HEK293 (cell line): ENCODE results near the gene PUM1.

Experiments used
- CTCF ChIA-PET: fragments of 350-600 bp; formaldehyde crosslinking; extraction: SDS; loops from one replicate; lab custom pipeline; 2021; ENCODE audit warnings: antibody characterized with exemption; lab: Yijun Ruan, JAX
- POLR2A ChIA-PET: fragments of 300-600 bp; formaldehyde crosslinking; extraction: SDS; loops from one replicate; lab custom pipeline; 2020; ENCODE audit warnings: antibody characterized with exemption, inconsistent platforms; lab: Yijun Ruan, JAX
- H3K27ac ChIP-seq: fragments of 200-500 bp; sonication (Bioruptor generic); 2 replicates; pipeline ENCODE4 v1.5.1; 2014; ENCODE audit warnings: low read depth, low read length, control low read depth, inconsistent platforms; ENCODE audit errors: extremely low read depth
- H3K36me3 ChIP-seq, 2 experiments: fragments of 200-500 bp in 1 of 2; sonication (Bioruptor generic) in 1 of 2; 1 replicate in 1 of 2; 2 replicates in 1 of 2; pipeline ENCODE4 v1.5.1; 2014 to 2017; ENCODE audit warnings: inconsistent platforms in 2 of 2, low read length in 2 of 2; ENCODE audit not compliant: control insufficient read depth in 2 of 2, insufficient read depth in 1 of 2
- H3K4me1 ChIP-seq: fragments of 200-500 bp; sonication (Bioruptor generic); 2 replicates; pipeline ENCODE4 v1.5.1; 2014; ENCODE audit warnings: mild to moderate bottlenecking, low read length, inconsistent platforms; ENCODE audit not compliant: control insufficient read depth, insufficient read depth
- H3K4me3 ChIP-seq: 2 replicates; pipeline ENCODE4 v1.5.1; 2011; ENCODE audit warnings: low read depth, mild to moderate bottlenecking, control low read depth, low read length, moderate library complexity
- H3K9me3 ChIP-seq: fragments of 200-500 bp; sonication (Bioruptor generic); 2 replicates; pipeline ENCODE4 v1.5.1; 2014; ENCODE audit warnings: low read depth, low read length, inconsistent platforms; ENCODE audit not compliant: control insufficient read depth, insufficient read depth
- CTCF ChIP-seq: fragments of 450-650 bp; formaldehyde crosslinking; IDR thresholded peaks from 2 replicates; pipeline ENCODE4 v1.5.1; 2016; ENCODE audit warnings: missing biosample characterization, missing genetic modification characterization
- EGR2 ChIP-seq: fragments of 450-650 bp; formaldehyde crosslinking; IDR thresholded peaks from 2 replicates; pipeline ENCODE4 v1.5.1; 2016; ENCODE audit warnings: low read depth, missing biosample characterization, missing genetic modification characterization
- OSR2 ChIP-seq: fragments of 450-650 bp; formaldehyde crosslinking; IDR thresholded peaks from 2 replicates; pipeline ENCODE4 v1.5.1; 2016; ENCODE audit warnings: missing biosample characterization, missing genetic modification characterization
- SETDB1 ChIP-seq: IDR thresholded peaks from one replicate; pipeline ENCODE4 v1.6.1; 2017; ENCODE audit warnings: mild to moderate bottlenecking, low read length, moderate library complexity, mixed read lengths; ENCODE audit not compliant: insufficient read length
- SP7 ChIP-seq: fragments of 450-650 bp; formaldehyde crosslinking; IDR thresholded peaks from 2 replicates; pipeline ENCODE4 v1.5.1; 2016; ENCODE audit warnings: missing biosample characterization, missing genetic modification characterization
- ZBTB17 ChIP-seq: fragments of 450-650 bp; formaldehyde crosslinking; IDR thresholded peaks from 2 replicates; pipeline ENCODE4 v1.5.1; 2016; ENCODE audit warnings: missing biosample characterization, missing genetic modification characterization
- ZBTB7A ChIP-seq: fragments of 450-650 bp; formaldehyde crosslinking; IDR thresholded peaks from 2 replicates; pipeline ENCODE4 v1.5.1; 2016; ENCODE audit warnings: low read depth, missing biosample characterization, missing genetic modification characterization
- ZBTB8A ChIP-seq: fragments of 450-650 bp; formaldehyde crosslinking; IDR thresholded peaks from 2 replicates; pipeline ENCODE4 v1.5.1; 2016; ENCODE audit warnings: missing biosample characterization, missing genetic modification characterization
- ZFHX2 ChIP-seq: fragments of 450-650 bp; formaldehyde crosslinking; conservative IDR thresholded peaks from 2 replicates; pipeline ENCODE4 v1.5.1; 2016; ENCODE audit warnings: missing biosample characterization, missing genetic modification characterization
- ZNF132 ChIP-seq: fragments of 450-650 bp; formaldehyde crosslinking; IDR thresholded peaks from 2 replicates; pipeline ENCODE4 v1.5.1; 2017; ENCODE audit warnings: missing biosample characterization, missing genetic modification characterization, borderline replicate concordance
- ZNF155 ChIP-seq: fragments of 450-650 bp; formaldehyde crosslinking; IDR thresholded peaks from 2 replicates; pipeline ENCODE4 v1.5.1; 2016; ENCODE audit warnings: missing biosample characterization, missing genetic modification characterization
- ZNF184 ChIP-seq: fragments of 450-650 bp; IDR thresholded peaks from 2 replicates; pipeline ENCODE4 v1.5.1; 2018; ENCODE audit warnings: missing biosample characterization, mild to moderate bottlenecking, missing genetic modification characterization
- ZNF2 ChIP-seq: fragments of 450-650 bp; formaldehyde crosslinking; IDR thresholded peaks from 2 replicates; pipeline ENCODE4 v1.5.1; 2016; ENCODE audit warnings: missing biosample characterization, missing genetic modification characterization
- ZNF221 ChIP-seq: fragments of 450-650 bp; formaldehyde crosslinking; IDR thresholded peaks from 2 replicates; pipeline ENCODE4 v1.5.1; 2017; ENCODE audit warnings: missing biosample characterization, missing genetic modification characterization, borderline replicate concordance
- ZNF223 ChIP-seq: fragments of 450-650 bp; formaldehyde crosslinking; IDR thresholded peaks from 2 replicates; pipeline ENCODE4 v1.5.1; 2016; ENCODE audit warnings: missing biosample characterization, missing genetic modification characterization
- ZNF23 ChIP-seq: fragments of 450-650 bp; formaldehyde crosslinking; IDR thresholded peaks from 2 replicates; pipeline ENCODE4 v1.5.1; 2016; ENCODE audit warnings: missing biosample characterization, missing genetic modification characterization, borderline replicate concordance
- ZNF239 ChIP-seq: fragments of 450-650 bp; formaldehyde crosslinking; IDR thresholded peaks from 2 replicates; pipeline ENCODE4 v1.5.1; 2016; ENCODE audit warnings: missing biosample characterization, missing genetic modification characterization
- ZNF292 ChIP-seq: fragments of 450-650 bp; formaldehyde crosslinking; IDR thresholded peaks from 2 replicates; pipeline ENCODE4 v1.5.1; 2016; ENCODE audit warnings: low read depth, missing biosample characterization, missing genetic modification characterization, borderline replicate concordance
- ZNF354C ChIP-seq: fragments of 450-650 bp; formaldehyde crosslinking; IDR thresholded peaks from 2 replicates; pipeline ENCODE4 v1.5.1; 2016; ENCODE audit warnings: missing biosample characterization, missing genetic modification characterization, low read depth, borderline replicate concordance
- ZNF423 ChIP-seq: fragments of 450-650 bp; formaldehyde crosslinking; IDR thresholded peaks from 2 replicates; pipeline ENCODE4 v1.5.1; 2016; ENCODE audit warnings: missing biosample characterization, missing genetic modification characterization
- ZNF521 ChIP-seq: fragments of 450-650 bp; formaldehyde crosslinking; IDR thresholded peaks from 2 replicates; pipeline ENCODE4 v1.5.1; 2017; ENCODE audit warnings: missing biosample characterization, mild to moderate bottlenecking, missing genetic modification characterization
- ZNF529 ChIP-seq: fragments of 450-650 bp; formaldehyde crosslinking; IDR thresholded peaks from 2 replicates; pipeline ENCODE4 v1.5.1; 2017; ENCODE audit warnings: missing genetic modification characterization, missing biosample characterization; ENCODE audit not compliant: insufficient replicate concordance
- ZNF549 ChIP-seq: fragments of 450-650 bp; IDR thresholded peaks from 2 replicates; pipeline ENCODE4 v1.5.1; 2018; ENCODE audit warnings: missing biosample characterization, missing genetic modification characterization, mild to moderate bottlenecking, inconsistent platforms, moderate library complexity
- ZNF596 ChIP-seq: fragments of 450-650 bp; IDR thresholded peaks from 2 replicates; pipeline ENCODE4 v1.5.0; 2018; ENCODE audit warnings: missing biosample characterization, mild to moderate bottlenecking, missing genetic modification characterization, moderate library complexity
- ZNF677 ChIP-seq: fragments of 450-650 bp; IDR thresholded peaks from 2 replicates; pipeline ENCODE4 v1.5.0; 2018; ENCODE audit warnings: missing biosample characterization, mild to moderate bottlenecking, missing genetic modification characterization, moderate library complexity
- ZNF768 ChIP-seq: fragments of 450-650 bp; formaldehyde crosslinking; IDR thresholded peaks from 2 replicates; pipeline ENCODE4 v1.5.1; 2018; ENCODE audit warnings: missing biosample characterization, mild to moderate bottlenecking, missing genetic modification characterization
- ZNF837 ChIP-seq: fragments of 450-650 bp; formaldehyde crosslinking; IDR thresholded peaks from 2 replicates; pipeline ENCODE4 v1.5.1; 2016; ENCODE audit warnings: missing biosample characterization, missing genetic modification characterization
- TF ChIP-seq, protein P1 (sequence below): fragments of 450-650 bp; formaldehyde crosslinking; IDR thresholded peaks from 2 replicates; pipeline ENCODE4 v1.5.1; 2016; ENCODE audit warnings: missing biosample characterization, missing genetic modification characterization, low read depth
- TF ChIP-seq, protein P2 (sequence below): fragments of 450-650 bp; formaldehyde crosslinking; IDR thresholded peaks from 2 replicates; pipeline ENCODE4 v1.5.1; 2016; ENCODE audit warnings: missing biosample characterization, missing genetic modification characterization

PUM1 gene

GRCh38 chr1:30890502-30891226, 174.9 kb downstream of the PUM1 start:
- no peaks in the 10 kb centered on the region; a peak in 1 of 3 replicates for H3K36me3 ChIP-seq
- H3K9me3 ChIP-seq: no peaks in the 10 kb centered on the region
- H3K27ac ChIP-seq: no peak overlapping the region
- ChIA-PET CTCF (no interaction called here), POLR2A (no interaction called here)
- H3K4me1 ChIP-seq: no peaks in the 10 kb centered on the region
- TF ChIP-seq ZNF155 (tag by site-specific recombination): no peak
- TF ChIP-seq EGR2 (tag by site-specific recombination): peak; percentile 77
- TF ChIP-seq ZNF292: no peak
- no peak for TF ChIP-seq OSR2 (tag by site-specific recombination)
- peak; percentile 53; the same call in 1 of the 2 replicates for TF ChIP-seq ZNF768 (tag by site-specific recombination)
- TF ChIP-seq ZNF549 (tag by site-specific recombination): no peak
- no peak for TF ChIP-seq SP7
- TF ChIP-seq ZNF837: no peak
- TF ChIP-seq ZNF23 (tag by site-specific recombination): no peak
- no peak for TF ChIP-seq ZNF223 (tag by site-specific recombination)
- TF ChIP-seq ZFHX2 (tag by site-specific recombination): peak; percentile 52; the same call in 1 of the 2 replicates
- no peak for TF ChIP-seq ZBTB17 (tag by site-specific recombination)
- no peak for TF ChIP-seq ZNF529 (tag by site-specific recombination)
- H3K4me3 ChIP-seq: no peak overlapping the region

DNA sequence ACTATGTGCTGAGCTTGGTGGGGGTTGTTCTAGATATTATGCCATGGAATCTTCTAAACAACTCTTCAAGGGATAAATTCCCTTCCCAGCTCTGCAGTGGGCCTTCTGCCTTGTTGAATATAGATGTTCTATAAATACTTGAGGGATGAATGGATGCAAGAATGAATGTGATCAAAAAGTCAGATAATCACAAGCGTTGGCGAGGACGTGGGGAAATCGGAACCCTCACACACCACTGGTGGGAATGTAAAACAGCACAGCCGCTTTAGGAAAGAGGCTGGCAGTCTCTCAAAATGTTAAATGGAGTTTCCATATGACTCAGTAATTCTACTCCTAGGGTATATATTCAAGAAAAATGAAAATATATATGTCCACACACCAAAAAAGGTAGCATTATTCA, 176.0 kb downstream of the PUM1 start:
- Histone ChIP-seq H3K9me3 (no peaks in the 10 kb centered on the region), H3K27ac (no peak overlapping the region), H3K4me3 (no peak overlapping the region), H3K36me3 (no peaks in the 10 kb centered on the region; a peak in 1 of 3 replicates), H3K4me1 (no peaks in the 10 kb centered on the region)
- POLR2A ChIA-PET: no interaction called here
- CTCF ChIA-PET: interaction anchor here (0.8 to 1.2 kb wide), 3 partner anchors 39 to 171 kb away, joined by 3 to 4 read pairs (median 3); no protein-coding TSS in a partner anchor
- TF ChIP-seq, protein P1, sequence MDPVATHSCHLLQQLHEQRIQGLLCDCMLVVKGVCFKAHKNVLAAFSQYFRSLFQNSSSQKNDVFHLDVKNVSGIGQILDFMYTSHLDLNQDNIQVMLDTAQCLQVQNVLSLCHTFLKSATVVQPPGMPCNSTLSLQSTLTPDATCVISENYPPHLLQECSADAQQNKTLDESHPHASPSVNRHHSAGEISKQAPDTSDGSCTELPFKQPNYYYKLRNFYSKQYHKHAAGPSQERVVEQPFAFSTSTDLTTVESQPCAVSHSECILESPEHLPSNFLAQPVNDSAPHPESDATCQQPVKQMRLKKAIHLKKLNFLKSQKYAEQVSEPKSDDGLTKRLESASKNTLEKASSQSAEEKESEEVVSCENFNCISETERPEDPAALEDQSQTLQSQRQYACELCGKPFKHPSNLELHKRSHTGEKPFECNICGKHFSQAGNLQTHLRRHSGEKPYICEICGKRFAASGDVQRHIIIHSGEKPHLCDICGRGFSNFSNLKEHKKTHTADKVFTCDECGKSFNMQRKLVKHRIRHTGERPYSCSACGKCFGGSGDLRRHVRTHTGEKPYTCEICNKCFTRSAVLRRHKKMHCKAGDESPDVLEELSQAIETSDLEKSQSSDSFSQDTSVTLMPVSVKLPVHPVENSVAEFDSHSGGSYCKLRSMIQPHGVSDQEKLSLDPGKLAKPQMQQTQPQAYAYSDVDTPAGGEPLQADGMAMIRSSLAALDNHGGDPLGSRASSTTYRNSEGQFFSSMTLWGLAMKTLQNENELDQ (tag by site-specific recombination): no peak
- TF ChIP-seq ZNF184 (tag by site-specific recombination): peak; percentile 91; the same call in 1 of the 2 replicates
- TF ChIP-seq ZNF529 (tag by site-specific recombination): no peak
- no peak for TF ChIP-seq ZBTB7A (tag by site-specific recombination)
- no peak for TF ChIP-seq ZNF677
- no peak for TF ChIP-seq ZNF132 (tag by site-specific recombination)

- Histone ChIP-seq H3K9me3 (no peaks in the 10 kb centered on the region), H3K27ac (no peak overlapping the region), H3K4me1 (no peaks in the 10 kb centered on the region), H3K4me3 (no peak overlapping the region), H3K36me3 (no peaks in the 10 kb centered on the region; a peak in 1 of 3 replicates)
- POLR2A ChIA-PET: no interaction called here
- CTCF ChIA-PET: interaction anchor here (0.8 to 1.3 kb wide), 4 partner anchors 40 to 170 kb away, joined by 3 to 5 read pairs (median 4); no protein-coding TSS in a partner anchor
- TF ChIP-seq SETDB1 (no peak), ZNF596 (tag by site-specific recombination) (no peak), CTCF (tag by site-specific recombination) (no peak), ZNF423 (tag by site-specific recombination) (no peak), ZNF354C (no peak), ZNF2 (tag by site-specific recombination) (no peak), ZNF521 (no peak), ZNF221 (tag by site-specific recombination) (no peak), ZNF239 (tag by site-specific recombination) (no peak), ZBTB8A (tag by site-specific recombination) (no peak)
- TF ChIP-seq, protein P2, sequence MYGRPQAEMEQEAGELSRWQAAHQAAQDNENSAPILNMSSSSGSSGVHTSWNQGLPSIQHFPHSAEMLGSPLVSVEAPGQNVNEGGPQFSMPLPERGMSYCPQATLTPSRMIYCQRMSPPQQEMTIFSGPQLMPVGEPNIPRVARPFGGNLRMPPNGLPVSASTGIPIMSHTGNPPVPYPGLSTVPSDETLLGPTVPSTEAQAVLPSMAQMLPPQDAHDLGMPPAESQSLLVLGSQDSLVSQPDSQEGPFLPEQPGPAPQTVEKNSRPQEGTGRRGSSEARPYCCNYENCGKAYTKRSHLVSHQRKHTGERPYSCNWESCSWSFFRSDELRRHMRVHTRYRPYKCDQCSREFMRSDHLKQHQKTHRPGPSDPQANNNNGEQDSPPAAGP (tag by site-specific recombination): no peak
Measured at GRCh38 chr1:30888975-30889374, 176.5 kb downstream of the PUM1 start.
